ENCODE measurements around the gene PPP1R16B. TPM values are rescaled to one million over a fixed set of nuclear protein-coding genes. Genes with fewer than 3 reads are reported as not detected.

The PPP1R16B gene
- polyA plus RNA-seq, 1 donor from 2014 or later = 1.9 TPM

DNA sequence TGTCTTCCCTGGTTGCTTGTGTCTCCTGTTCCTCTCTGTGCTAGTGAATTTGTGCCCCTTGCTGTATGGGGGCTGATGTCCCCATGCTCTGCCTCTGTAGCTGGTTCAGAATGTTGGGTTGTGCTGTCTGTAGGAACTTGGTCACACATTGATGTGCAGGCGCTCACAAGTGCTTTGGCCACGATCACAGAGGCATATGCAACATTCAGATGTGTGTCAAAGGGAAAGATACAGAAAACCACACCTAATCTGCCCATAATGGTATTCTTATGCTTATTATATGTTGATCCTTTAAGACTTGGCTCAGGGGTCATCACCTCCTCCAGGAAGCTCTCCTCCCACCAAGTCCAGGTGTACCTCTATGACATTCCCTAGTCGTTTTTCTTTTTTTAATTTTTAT is 139.5 kb downstream of the PPP1R16B start:
- Histone ChIP-seq H3K9me3 (ENCODE audit: low read length) (no peaks in the 10 kb centered on the region), H3K9me2 (ENCODE audit: insufficient read depth, low read length) (no peaks in the 10 kb centered on the region), H3K9ac (ENCODE audit: low read length) (no peak overlapping the region), H3K4me3 (ENCODE audit: low read length) (no peak overlapping the region), H3K79me2 (replicated peaks; ENCODE audit: insufficient read depth, low read length) (no peaks in the 10 kb centered on the region), H3K4me2 (ENCODE audit: low read length) (no peak overlapping the region), H4K20me1 (ENCODE audit: insufficient read depth) (no peaks in the 10 kb centered on the region), H2AFZ (ENCODE audit: low read depth, low read length) (no peak overlapping the region), H3F3A (ENCODE audit: insufficient read depth, low read length, poor library complexity, severe bottlenecking) (no peaks in the 10 kb centered on the region), H3K27me3 (ENCODE audit: insufficient read depth, low read depth, low read length) (no peaks in the 10 kb centered on the region), H3K36me3 (ENCODE audit: insufficient read depth, low read length) (no peaks in the 10 kb centered on the region), H3K27ac (ENCODE audit: low read length) (no peak overlapping the region)
- no peak for TF ChIP-seq EZH2 (IDR thresholded peaks at IDR 0.05; ENCODE audit: borderline replicate concordance, insufficient read depth, low read length, poor library complexity, severe bottlenecking)
- no peak for TF ChIP-seq SMC3 (conservative IDR thresholded peaks at IDR 0.05; ENCODE audit: poor library complexity)
- TF ChIP-seq RAD21 (conservative IDR thresholded peaks at IDR 0.05) = no peak
- no peak for TF ChIP-seq MXI1 (conservative IDR thresholded peaks at IDR 0.05; ENCODE audit: poor library complexity, severe bottlenecking)
- TF ChIP-seq, protein P1, sequence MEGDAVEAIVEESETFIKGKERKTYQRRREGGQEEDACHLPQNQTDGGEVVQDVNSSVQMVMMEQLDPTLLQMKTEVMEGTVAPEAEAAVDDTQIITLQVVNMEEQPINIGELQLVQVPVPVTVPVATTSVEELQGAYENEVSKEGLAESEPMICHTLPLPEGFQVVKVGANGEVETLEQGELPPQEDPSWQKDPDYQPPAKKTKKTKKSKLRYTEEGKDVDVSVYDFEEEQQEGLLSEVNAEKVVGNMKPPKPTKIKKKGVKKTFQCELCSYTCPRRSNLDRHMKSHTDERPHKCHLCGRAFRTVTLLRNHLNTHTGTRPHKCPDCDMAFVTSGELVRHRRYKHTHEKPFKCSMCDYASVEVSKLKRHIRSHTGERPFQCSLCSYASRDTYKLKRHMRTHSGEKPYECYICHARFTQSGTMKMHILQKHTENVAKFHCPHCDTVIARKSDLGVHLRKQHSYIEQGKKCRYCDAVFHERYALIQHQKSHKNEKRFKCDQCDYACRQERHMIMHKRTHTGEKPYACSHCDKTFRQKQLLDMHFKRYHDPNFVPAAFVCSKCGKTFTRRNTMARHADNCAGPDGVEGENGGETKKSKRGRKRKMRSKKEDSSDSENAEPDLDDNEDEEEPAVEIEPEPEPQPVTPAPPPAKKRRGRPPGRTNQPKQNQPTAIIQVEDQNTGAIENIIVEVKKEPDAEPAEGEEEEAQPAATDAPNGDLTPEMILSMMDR (IDR thresholded peaks at IDR 0.05; ENCODE audit: poor library complexity, severe bottlenecking) = no peak
- TF ChIP-seq EP300 (conservative IDR thresholded peaks at IDR 0.05; ENCODE audit: poor library complexity, severe bottlenecking) = no peak
- no peak for TF ChIP-seq TAF1 (IDR thresholded peaks at IDR 0.05; ENCODE audit: low read depth)

DNA sequence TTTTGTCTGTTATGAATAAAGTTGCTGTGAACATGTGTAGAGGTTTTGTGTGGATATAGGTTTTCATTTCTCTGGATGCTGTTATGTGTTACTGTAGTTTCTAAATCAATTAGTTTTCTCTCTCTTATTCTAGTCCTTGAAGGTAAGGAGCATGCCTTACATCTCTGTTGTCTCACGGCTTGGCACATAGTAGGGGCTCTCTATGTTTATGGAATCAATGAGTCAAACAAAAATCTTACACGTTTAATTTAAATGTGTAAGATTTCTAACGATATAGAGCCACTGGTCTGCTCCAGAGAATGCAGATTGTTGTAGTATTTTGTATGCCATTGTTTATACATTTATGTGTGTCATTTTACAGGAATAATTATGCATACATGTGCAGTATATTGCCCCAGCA is 141.3 kb downstream of the PPP1R16B start:
- Histone ChIP-seq H3K4me2 (ENCODE audit: low read length) (no peak overlapping the region), H2AFZ (ENCODE audit: low read depth, low read length) (no peak overlapping the region), H3F3A (ENCODE audit: insufficient read depth, low read length, poor library complexity, severe bottlenecking) (no peaks in the 10 kb centered on the region), H3K9me3 (ENCODE audit: low read length) (no peaks in the 10 kb centered on the region), H3K27ac (ENCODE audit: low read length) (no peak overlapping the region), H4K20me1 (ENCODE audit: insufficient read depth) (no peaks in the 10 kb centered on the region), H3K9me2 (ENCODE audit: insufficient read depth, low read length) (no peaks in the 10 kb centered on the region), H3K79me2 (replicated peaks; ENCODE audit: insufficient read depth, low read length) (no peaks in the 10 kb centered on the region), H3K27me3 (ENCODE audit: insufficient read depth, low read depth, low read length) (no peaks in the 10 kb centered on the region), H3K4me3 (ENCODE audit: low read length) (no peak overlapping the region), H3K9ac (ENCODE audit: low read length) (no peak overlapping the region), H3K36me3 (ENCODE audit: insufficient read depth, low read length) (no peaks in the 10 kb centered on the region)
- TF ChIP-seq, protein P2, sequence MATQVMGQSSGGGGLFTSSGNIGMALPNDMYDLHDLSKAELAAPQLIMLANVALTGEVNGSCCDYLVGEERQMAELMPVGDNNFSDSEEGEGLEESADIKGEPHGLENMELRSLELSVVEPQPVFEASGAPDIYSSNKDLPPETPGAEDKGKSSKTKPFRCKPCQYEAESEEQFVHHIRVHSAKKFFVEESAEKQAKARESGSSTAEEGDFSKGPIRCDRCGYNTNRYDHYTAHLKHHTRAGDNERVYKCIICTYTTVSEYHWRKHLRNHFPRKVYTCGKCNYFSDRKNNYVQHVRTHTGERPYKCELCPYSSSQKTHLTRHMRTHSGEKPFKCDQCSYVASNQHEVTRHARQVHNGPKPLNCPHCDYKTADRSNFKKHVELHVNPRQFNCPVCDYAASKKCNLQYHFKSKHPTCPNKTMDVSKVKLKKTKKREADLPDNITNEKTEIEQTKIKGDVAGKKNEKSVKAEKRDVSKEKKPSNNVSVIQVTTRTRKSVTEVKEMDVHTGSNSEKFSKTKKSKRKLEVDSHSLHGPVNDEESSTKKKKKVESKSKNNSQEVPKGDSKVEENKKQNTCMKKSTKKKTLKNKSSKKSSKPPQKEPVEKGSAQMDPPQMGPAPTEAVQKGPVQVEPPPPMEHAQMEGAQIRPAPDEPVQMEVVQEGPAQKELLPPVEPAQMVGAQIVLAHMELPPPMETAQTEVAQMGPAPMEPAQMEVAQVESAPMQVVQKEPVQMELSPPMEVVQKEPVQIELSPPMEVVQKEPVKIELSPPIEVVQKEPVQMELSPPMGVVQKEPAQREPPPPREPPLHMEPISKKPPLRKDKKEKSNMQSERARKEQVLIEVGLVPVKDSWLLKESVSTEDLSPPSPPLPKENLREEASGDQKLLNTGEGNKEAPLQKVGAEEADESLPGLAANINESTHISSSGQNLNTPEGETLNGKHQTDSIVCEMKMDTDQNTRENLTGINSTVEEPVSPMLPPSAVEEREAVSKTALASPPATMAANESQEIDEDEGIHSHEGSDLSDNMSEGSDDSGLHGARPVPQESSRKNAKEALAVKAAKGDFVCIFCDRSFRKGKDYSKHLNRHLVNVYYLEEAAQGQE (IDR thresholded peaks at IDR 0.05; ENCODE audit: borderline replicate concordance) = no peak
- TF ChIP-seq, protein P1 (IDR thresholded peaks at IDR 0.05; ENCODE audit: poor library complexity, severe bottlenecking) = no peak
- TF ChIP-seq RAD21 (conservative IDR thresholded peaks at IDR 0.05) (no peak), TAF1 (IDR thresholded peaks at IDR 0.05; ENCODE audit: low read depth) (no peak), SMC3 (conservative IDR thresholded peaks at IDR 0.05; ENCODE audit: poor library complexity) (no peak), POLR2AphosphoS5 (IDR thresholded peaks at IDR 0.05) (no peak), EZH2 (IDR thresholded peaks at IDR 0.05; ENCODE audit: borderline replicate concordance, insufficient read depth, low read length, poor library complexity, severe bottlenecking) (no peak), MXI1 (conservative IDR thresholded peaks at IDR 0.05; ENCODE audit: poor library complexity, severe bottlenecking) (no peak), EP300 (conservative IDR thresholded peaks at IDR 0.05; ENCODE audit: poor library complexity, severe bottlenecking) (no peak)
